Endodermal cell (in vitro differentiated cells): Measurements from ENCODE around the gene ANKS1B. TPM values are rescaled to one million over a fixed set of nuclear protein-coding genes. Genes with fewer than 3 reads are reported as not detected.

Experiments
- DNase-seq: peaks from one replicate; pipeline ENCODE4 v3.0.0-alpha.2; 2017
- H3K27ac ChIP-seq: 2 replicates; pipeline ENCODE4 v1.5.1; 2013; ENCODE audit warnings: mild to moderate bottlenecking, low read depth, low read length, moderate library complexity
- H3K27me3 ChIP-seq: 2 replicates; pipeline ENCODE4 v1.6.1; 2013; ENCODE audit warnings: mild to moderate bottlenecking, low read length, moderate library complexity; ENCODE audit not compliant: insufficient read depth, control insufficient read depth, poor library complexity, severe bottlenecking
- H3K36me3 ChIP-seq: 2 replicates; pipeline ENCODE4 v1.7.0; 2013; ENCODE audit warnings: mild to moderate bottlenecking, low read length, moderate library complexity; ENCODE audit not compliant: control insufficient read depth, insufficient read depth
- H3K4me1 ChIP-seq: one replicate; pipeline ENCODE4 v1.7.0; 2013; ENCODE audit warnings: low read length; ENCODE audit not compliant: control insufficient read depth, insufficient read depth
- H3K4me3 ChIP-seq: 2 replicates; pipeline ENCODE4 v1.5.1; 2013; ENCODE audit warnings: mild to moderate bottlenecking, low read length, moderate library complexity
- H3K9ac ChIP-seq: 2 replicates; pipeline ENCODE4 v1.6.1; 2013; ENCODE audit warnings: mild to moderate bottlenecking, low read length, moderate library complexity; ENCODE audit not compliant: poor library complexity, severe bottlenecking; ENCODE audit errors: extremely low read depth
- H3K9me3 ChIP-seq: 2 replicates; pipeline ENCODE4 v1.6.1; 2013; ENCODE audit warnings: mild to moderate bottlenecking, low read length, moderate library complexity; ENCODE audit not compliant: control insufficient read depth
- H3K27ac Mint-ChIP-seq: 2 replicates; pipeline ENCODE4 v1.8.0; 2020; ENCODE audit warnings: mixed read lengths
- H3K27me3 Mint-ChIP-seq: 2 replicates; pipeline ENCODE4 v1.8.0; 2021; ENCODE audit warnings: mild to moderate bottlenecking, mixed read lengths; ENCODE audit not compliant: insufficient read depth
- H3K36me3 Mint-ChIP-seq: 2 replicates; pipeline ENCODE4 v1.8.0; 2020; ENCODE audit warnings: low read depth, mixed read lengths
- H3K4me1 Mint-ChIP-seq: 2 replicates; pipeline ENCODE4 v1.8.0; 2020; ENCODE audit warnings: mixed read lengths
- H3K4me3 Mint-ChIP-seq: 2 replicates; pipeline ENCODE4 v1.8.0; 2020; ENCODE audit warnings: mild to moderate bottlenecking, moderate library complexity, mixed read lengths
- H3K9me3 Mint-ChIP-seq: 2 replicates; pipeline ENCODE4 v1.8.0; 2020; ENCODE audit warnings: mild to moderate bottlenecking, mixed read lengths
- CTCF ChIP-seq: fragments of 200-600 bp; sonication (generic); conservative IDR thresholded peaks from 2 replicates; pipeline ENCODE4 v1.5.0; 2021; ENCODE audit warnings: antibody characterized with exemption, mild to moderate bottlenecking
- WGBS, 2 experiments: methylation state at CpG; one replicate each; pipeline versions ENCODE4 v1.1.5 to v1.1.7; 2013; ENCODE audit warnings: missing lambda C conversion rate in 2 of 2, mixed read lengths in 1 of 2; ENCODE audit not compliant: insufficient coverage in 1 of 2, insufficient read length in 1 of 2; 5-methylcytosine and 5-hydroxymethylcytosine counted together
- total RNA-seq, 2 donors: library from RNA; stranded (reverse); fragmentation: NEBNext Ultra II Directional in 1 of 2; extraction: Animal tissue kit (Norgen Biotek cat#: 25700) in 1 of 2; gene quantifications; 2 replicates in 1 of 2; 3 replicates in 1 of 2; pipeline ENCODE4 v1.2.1, GENCODE V29; 2021

The ANKS1B gene
- total RNA-seq, 2 donors from 2014 or later, result 28.5 to 65.8 TPM

GRCh38 chr12:100027671-100028070 lies 42.9 kb upstream of the ANKS1B start:
- peaks cover 8% of the 10 kb centered on the region for H3K9me3 ChIP-seq
- Mint-ChIP-seq H3K36me3 (peaks cover 3% of the 10 kb centered on the region), H3K9me3 (peaks cover 2% of the 10 kb centered on the region), H3K27ac (no peak overlapping the region), H3K4me3 (no peak overlapping the region), H3K27me3 (no peaks in the 10 kb centered on the region), H3K4me1 (no peaks in the 10 kb centered on the region)
- H3K36me3 ChIP-seq, result peaks cover 8% of the 10 kb centered on the region
- no peaks in the 10 kb centered on the region for H3K4me1 ChIP-seq
- DNase-seq, result no peak
- no peak overlapping the region for H3K9ac ChIP-seq
- H3K27ac ChIP-seq, result no peak overlapping the region
- WGBS, 2 experiments, result 84 to 94% methylated on average over 2 to 3 of the region's 3 CpGs
- no peak for TF ChIP-seq CTCF
- H3K27me3 ChIP-seq, result no peaks in the 10 kb centered on the region
- no peak overlapping the region for H3K4me3 ChIP-seq

DNA sequence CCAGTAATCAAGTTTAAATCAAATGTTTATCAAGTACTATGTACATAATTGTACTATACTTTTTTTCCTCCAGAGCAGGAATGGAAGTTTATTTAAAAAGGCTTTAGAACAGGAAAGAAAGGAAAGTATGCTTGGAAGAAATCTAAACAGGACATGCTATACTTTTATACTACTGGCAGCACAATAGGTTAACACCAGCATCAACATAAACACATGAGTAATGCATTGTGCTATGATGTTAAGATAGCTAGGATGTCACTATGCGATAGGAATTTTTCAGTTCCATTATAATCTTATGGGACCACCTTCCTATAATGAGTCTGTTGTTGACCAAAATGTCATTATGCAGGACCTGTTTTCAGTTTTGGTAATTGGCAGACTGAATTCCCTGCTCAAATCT lies 41.5 kb upstream of the ANKS1B start:
- H3K4me1 Mint-ChIP-seq, result no peaks in the 10 kb centered on the region
- no peak overlapping the region for H3K4me3 Mint-ChIP-seq
- H3K4me1 ChIP-seq, result no peaks in the 10 kb centered on the region
- H3K4me3 ChIP-seq, result no peak overlapping the region
- no peaks in the 10 kb centered on the region for H3K36me3 Mint-ChIP-seq
- H3K9me3 Mint-ChIP-seq, result peaks cover 7% of the 10 kb centered on the region
- H3K27me3 ChIP-seq, result no peaks in the 10 kb centered on the region
- H3K27ac ChIP-seq, result no peak overlapping the region
- H3K27me3 Mint-ChIP-seq, result no peaks in the 10 kb centered on the region
- no peaks in the 10 kb centered on the region for H3K36me3 ChIP-seq
- DNase-seq, result no peak
- peaks cover 11% of the 10 kb centered on the region for H3K9me3 ChIP-seq
- WGBS, 2 experiments, result 79% methylated on average over 1 of the region's 1 CpG; no CpG with 5 or more reads in 1 of the 2 experiments
- no peak overlapping the region for H3K9ac ChIP-seq
- H3K27ac Mint-ChIP-seq, result no peak overlapping the region
- TF ChIP-seq CTCF, result no peak

DNA sequence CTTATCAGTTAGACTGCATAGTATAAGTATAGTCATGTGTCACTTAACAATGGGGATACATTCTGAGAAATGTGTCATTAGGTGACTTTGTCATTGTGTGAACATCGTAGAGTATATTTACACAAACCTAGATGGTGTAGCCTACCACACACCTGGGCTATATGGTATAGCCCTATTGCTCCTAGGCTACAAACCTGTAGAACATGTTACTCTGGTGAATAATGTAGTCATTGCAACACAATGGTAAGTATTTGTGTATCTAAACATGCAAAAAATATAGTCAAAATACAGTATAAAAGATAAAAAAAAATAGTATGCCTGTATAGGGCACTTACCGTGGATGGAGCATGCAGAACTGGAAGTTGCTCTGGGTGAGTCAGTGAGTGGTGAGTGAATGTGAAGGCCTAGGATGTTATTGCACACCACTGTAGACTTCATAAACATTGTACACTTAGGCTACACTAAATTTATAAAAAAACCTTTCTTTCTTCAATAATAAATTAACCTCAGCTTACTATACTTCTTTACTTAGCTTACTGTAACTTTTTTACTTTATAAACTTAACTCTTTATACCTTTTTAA lies 40.3 kb upstream of the ANKS1B start:
- no peak overlapping the region for H3K27ac Mint-ChIP-seq
- H3K27ac ChIP-seq, result no peak overlapping the region
- peaks cover 7% of the 10 kb centered on the region for H3K9me3 Mint-ChIP-seq
- no peak overlapping the region for H3K9ac ChIP-seq
- no peak overlapping the region for H3K4me3 Mint-ChIP-seq
- no peaks in the 10 kb centered on the region for H3K36me3 ChIP-seq
- TF ChIP-seq CTCF, result no peak
- H3K27me3 Mint-ChIP-seq, result no peaks in the 10 kb centered on the region
- H3K27me3 ChIP-seq, result no peaks in the 10 kb centered on the region
- H3K9me3 ChIP-seq, result peaks cover 11% of the 10 kb centered on the region
- no peak overlapping the region for H3K4me3 ChIP-seq
- no peaks in the 10 kb centered on the region for H3K36me3 Mint-ChIP-seq
- 95% methylated on average over 2 of the region's 2 CpGs; no CpG with 5 or more reads in 1 of the 2 experiments for WGBS, 2 experiments
- peaks cover 6% of the 10 kb centered on the region for H3K4me1 ChIP-seq
- H3K4me1 Mint-ChIP-seq, result peaks cover 7% of the 10 kb centered on the region
- no peak for DNase-seq
